HepG2 (cell line): Measurements from ENCODE around the gene BLOC1S1. TPM values are rescaled to one million over a fixed set of nuclear protein-coding genes. Genes with fewer than 3 reads are reported as not detected.

Source experiments
- ARNT ChIP-seq: fragments of 450-650 bp; IDR thresholded peaks from 2 replicates; pipeline ENCODE4 v1.6.1; 2017
- GATAD1 ChIP-seq: IDR thresholded peaks from 2 replicates; pipeline ENCODE4 v1.6.1; 2016; ENCODE audit warnings: missing genetic modification reagents, missing compliant biosample characterization
- IRF2 ChIP-seq: IDR thresholded peaks from 2 replicates; pipeline ENCODE4 v1.6.1; 2018; ENCODE audit warnings: missing genetic modification reagents, missing compliant biosample characterization
- KLF16 ChIP-seq, 2 experiments: sonication (generic) in 1 of 2; formaldehyde crosslinking in 1 of 2; IDR thresholded peaks; 2 replicates each; pipeline versions ENCODE4 v1.6.1 to v1.8.0; 2016 to 2023; ENCODE audit warnings: missing genetic modification reagents in 2 of 2, missing compliant biosample characterization in 1 of 2
- NFE2L1 ChIP-seq: sonication (generic); formaldehyde crosslinking; IDR thresholded peaks from 2 replicates; pipeline ENCODE4 v1.4.0; 2020; ENCODE audit warnings: missing genetic modification reagents, mild to moderate bottlenecking, borderline replicate concordance
- SMAD1 ChIP-seq: sonication (generic); formaldehyde crosslinking; IDR thresholded peaks from 2 replicates; pipeline ENCODE4 v1.4.0; 2020; ENCODE audit warnings: missing genetic modification reagents, low read depth, mild to moderate bottlenecking, borderline replicate concordance
- TEAD3 ChIP-seq: optimal IDR thresholded peaks from 2 replicates; pipeline ENCODE3; 2016; ENCODE audit warnings: borderline replicate concordance
- ZMAT5 ChIP-seq: sonication (generic); formaldehyde crosslinking; IDR thresholded peaks from 2 replicates; pipeline ENCODE4 v1.5.0; 2020; ENCODE audit warnings: mild to moderate bottlenecking, low read depth, missing genetic modification reagents, borderline replicate concordance
- ZNF740 ChIP-seq: sonication (generic); formaldehyde crosslinking; IDR thresholded peaks from 2 replicates; pipeline ENCODE4 v1.4.0; 2020; ENCODE audit warnings: missing genetic modification reagents
- ZNF746 ChIP-seq: sonication (generic); formaldehyde crosslinking; IDR thresholded peaks from 2 replicates; pipeline ENCODE4 v1.8.0; 2022; ENCODE audit warnings: mild to moderate bottlenecking, missing genetic modification reagents
- polyA plus RNA-seq, 8 experiments: library from polyadenylated mRNA; depleted of rRNA in 3 of 8; stranded (reverse) in 7 of 8; unstranded in 1 of 8; fragments of >200 nt; fragmentation: Illumina TruSeq in 4 of 8; extraction: Trizol in 4 of 8; gene quantifications; 2 replicates each; pipeline versions ENCODE4 v1.2.1 to v1.2.3, GENCODE V29; 2011 to 2016; ENCODE audit warnings: low read depth in 4 of 8, missing spikeins in 1 of 8, mixed read lengths in 1 of 8; ENCODE audit not compliant: insufficient read depth in 1 of 8
- total RNA-seq, 5 experiments: library from RNA; depleted of rRNA; stranded (reverse); fragments of >200 nt; fragmentation: Illumina TruSeq; extraction: Trizol; gene quantifications; 2 replicates each; pipeline ENCODE4 v1.2.3, GENCODE V29; 2016; ENCODE audit warnings: low read depth in 1 of 5
- TF ChIP-seq, protein P1 (sequence below): sonication (generic); formaldehyde crosslinking; IDR thresholded peaks from 2 replicates; pipeline ENCODE4 v1.4.0; 2020; ENCODE audit warnings: low read depth, missing genetic modification reagents
- TF ChIP-seq, protein P2 (sequence below): IDR thresholded peaks from 2 replicates; pipeline ENCODE4 v1.6.1; 2018; ENCODE audit warnings: missing genetic modification reagents, mild to moderate bottlenecking, missing compliant biosample characterization
- TF ChIP-seq, protein P3 (sequence below): sonication (generic); formaldehyde crosslinking; IDR thresholded peaks from 2 replicates; pipeline ENCODE4 v1.5.0; 2020; ENCODE audit warnings: mild to moderate bottlenecking, missing genetic modification reagents, borderline replicate concordance

Gene BLOC1S1
- total and polyA plus RNA-seq, 2 of the 13 experiments (the other 11 are each of a cell fraction or from before 2014, with no cell fraction given): 55.1 to 95.3 TPM

- TF ChIP-seq, protein P1, sequence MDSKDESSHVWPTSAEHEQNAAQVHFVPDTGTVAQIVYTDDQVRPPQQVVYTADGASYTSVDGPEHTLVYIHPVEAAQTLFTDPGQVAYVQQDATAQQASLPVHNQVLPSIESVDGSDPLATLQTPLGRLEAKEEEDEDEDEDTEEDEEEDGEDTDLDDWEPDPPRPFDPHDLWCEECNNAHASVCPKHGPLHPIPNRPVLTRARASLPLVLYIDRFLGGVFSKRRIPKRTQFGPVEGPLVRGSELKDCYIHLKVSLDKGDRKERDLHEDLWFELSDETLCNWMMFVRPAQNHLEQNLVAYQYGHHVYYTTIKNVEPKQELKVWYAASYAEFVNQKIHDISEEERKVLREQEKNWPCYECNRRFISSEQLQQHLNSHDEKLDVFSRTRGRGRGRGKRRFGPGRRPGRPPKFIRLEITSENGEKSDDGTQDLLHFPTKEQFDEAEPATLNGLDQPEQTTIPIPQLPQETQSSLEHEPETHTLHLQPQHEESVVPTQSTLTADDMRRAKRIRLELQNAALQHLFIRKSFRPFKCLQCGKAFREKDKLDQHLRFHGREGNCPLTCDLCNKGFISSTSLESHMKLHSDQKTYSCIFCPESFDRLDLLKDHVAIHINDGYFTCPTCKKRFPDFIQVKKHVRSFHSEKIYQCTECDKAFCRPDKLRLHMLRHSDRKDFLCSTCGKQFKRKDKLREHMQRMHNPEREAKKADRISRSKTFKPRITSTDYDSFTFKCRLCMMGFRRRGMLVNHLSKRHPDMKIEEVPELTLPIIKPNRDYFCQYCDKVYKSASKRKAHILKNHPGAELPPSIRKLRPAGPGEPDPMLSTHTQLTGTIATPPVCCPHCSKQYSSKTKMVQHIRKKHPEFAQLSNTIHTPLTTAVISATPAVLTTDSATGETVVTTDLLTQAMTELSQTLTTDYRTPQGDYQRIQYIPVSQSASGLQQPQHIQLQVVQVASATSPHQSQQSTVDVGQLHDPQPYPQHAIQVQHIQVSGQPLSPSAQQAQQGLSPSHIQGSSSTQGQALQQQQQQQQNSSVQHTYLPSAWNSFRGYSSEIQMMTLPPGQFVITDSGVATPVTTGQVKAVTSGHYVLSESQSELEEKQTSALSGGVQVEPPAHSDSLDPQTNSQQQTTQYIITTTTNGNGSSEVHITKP (CRISPR knock-in tag): no peak
- TF ChIP-seq SMAD1: 0 out of 2 replicates have a peak, but pooled peaks have one; percentile 35
- TF ChIP-seq NFE2L1 (CRISPR knock-in tag): no peak
- no peak for TF ChIP-seq ZMAT5
- no peak for TF ChIP-seq ZNF740 (CRISPR knock-in tag)
- TF ChIP-seq ARNT: no peak
- TF ChIP-seq, protein P2, sequence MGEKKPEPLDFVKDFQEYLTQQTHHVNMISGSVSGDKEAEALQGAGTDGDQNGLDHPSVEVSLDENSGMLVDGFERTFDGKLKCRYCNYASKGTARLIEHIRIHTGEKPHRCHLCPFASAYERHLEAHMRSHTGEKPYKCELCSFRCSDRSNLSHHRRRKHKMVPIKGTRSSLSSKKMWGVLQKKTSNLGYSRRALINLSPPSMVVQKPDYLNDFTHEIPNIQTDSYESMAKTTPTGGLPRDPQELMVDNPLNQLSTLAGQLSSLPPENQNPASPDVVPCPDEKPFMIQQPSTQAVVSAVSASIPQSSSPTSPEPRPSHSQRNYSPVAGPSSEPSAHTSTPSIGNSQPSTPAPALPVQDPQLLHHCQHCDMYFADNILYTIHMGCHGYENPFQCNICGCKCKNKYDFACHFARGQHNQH: peak; percentile 30; the same call in 1 of the 2 replicates
- TF ChIP-seq TEAD3 (CRISPR knock-in tag): no peak
- TF ChIP-seq ZNF746 (CRISPR knock-in tag): peak; percentile 83
- 0 out of 2 replicates have a peak, but pooled peaks have one; percentile 18 for TF ChIP-seq IRF2 (CRISPR knock-in tag)
- TF ChIP-seq KLF16 (CRISPR knock-in tag; IDR thresholded peaks at IDR 0.05): peak in 1 of 2 experiments; percentile 57; a peak in 1 of 4 replicates
- TF ChIP-seq, protein P3, sequence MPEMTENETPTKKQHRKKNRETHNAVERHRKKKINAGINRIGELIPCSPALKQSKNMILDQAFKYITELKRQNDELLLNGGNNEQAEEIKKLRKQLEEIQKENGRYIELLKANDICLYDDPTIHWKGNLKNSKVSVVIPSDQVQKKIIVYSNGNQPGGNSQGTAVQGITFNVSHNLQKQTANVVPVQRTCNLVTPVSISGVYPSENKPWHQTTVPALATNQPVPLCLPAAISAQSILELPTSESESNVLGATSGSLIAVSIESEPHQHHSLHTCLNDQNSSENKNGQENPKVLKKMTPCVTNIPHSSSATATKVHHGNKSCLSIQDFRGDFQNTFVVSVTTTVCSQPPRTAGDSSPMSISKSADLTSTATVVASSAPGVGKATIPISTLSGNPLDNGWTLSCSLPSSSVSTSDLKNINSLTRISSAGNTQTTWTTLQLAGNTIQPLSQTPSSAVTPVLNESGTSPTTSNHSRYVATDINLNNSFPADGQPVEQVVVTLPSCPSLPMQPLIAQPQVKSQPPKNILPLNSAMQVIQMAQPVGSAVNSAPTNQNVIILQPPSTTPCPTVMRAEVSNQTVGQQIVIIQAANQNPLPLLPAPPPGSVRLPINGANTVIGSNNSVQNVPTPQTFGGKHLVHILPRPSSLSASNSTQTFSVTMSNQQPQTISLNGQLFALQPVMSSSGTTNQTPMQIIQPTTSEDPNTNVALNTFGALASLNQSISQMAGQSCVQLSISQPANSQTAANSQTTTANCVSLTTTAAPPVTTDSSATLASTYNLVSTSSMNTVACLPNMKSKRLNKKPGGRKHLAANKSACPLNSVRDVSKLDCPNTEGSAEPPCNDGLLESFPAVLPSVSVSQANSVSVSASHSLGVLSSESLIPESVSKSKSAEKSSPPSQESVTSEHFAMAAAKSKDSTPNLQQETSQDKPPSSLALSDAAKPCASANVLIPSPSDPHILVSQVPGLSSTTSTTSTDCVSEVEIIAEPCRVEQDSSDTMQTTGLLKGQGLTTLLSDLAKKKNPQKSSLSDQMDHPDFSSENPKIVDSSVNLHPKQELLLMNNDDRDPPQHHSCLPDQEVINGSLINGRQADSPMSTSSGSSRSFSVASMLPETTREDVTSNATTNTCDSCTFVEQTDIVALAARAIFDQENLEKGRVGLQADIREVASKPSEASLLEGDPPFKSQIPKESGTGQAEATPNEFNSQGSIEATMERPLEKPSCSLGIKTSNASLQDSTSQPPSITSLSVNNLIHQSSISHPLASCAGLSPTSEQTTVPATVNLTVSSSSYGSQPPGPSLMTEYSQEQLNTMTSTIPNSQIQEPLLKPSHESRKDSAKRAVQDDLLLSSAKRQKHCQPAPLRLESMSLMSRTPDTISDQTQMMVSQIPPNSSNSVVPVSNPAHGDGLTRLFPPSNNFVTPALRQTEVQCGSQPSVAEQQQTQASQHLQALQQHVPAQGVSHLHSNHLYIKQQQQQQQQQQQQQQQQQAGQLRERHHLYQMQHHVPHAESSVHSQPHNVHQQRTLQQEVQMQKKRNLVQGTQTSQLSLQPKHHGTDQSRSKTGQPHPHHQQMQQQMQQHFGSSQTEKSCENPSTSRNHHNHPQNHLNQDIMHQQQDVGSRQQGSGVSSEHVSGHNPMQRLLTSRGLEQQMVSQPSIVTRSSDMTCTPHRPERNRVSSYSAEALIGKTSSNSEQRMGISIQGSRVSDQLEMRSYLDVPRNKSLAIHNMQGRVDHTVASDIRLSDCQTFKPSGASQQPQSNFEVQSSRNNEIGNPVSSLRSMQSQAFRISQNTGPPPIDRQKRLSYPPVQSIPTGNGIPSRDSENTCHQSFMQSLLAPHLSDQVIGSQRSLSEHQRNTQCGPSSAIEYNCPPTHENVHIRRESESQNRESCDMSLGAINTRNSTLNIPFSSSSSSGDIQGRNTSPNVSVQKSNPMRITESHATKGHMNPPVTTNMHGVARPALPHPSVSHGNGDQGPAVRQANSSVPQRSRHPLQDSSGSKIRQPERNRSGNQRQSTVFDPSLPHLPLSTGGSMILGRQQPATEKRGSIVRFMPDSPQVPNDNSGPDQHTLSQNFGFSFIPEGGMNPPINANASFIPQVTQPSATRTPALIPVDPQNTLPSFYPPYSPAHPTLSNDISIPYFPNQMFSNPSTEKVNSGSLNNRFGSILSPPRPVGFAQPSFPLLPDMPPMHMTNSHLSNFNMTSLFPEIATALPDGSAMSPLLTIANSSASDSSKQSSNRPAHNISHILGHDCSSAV: no peak
- TF ChIP-seq GATAD1: peak; percentile 28; the same call in 1 of the 2 replicates
These were observed 13.3 kb downstream of the BLOC1S1 start, which contains the start of gene CD63 (continued) for GRCh38 chr12:55728939-55729818.
